Prostate gland (tissue), 2 donors: Measurements from ENCODE around the gene ZSWIM9.

Experiments used
- CTCF ChIP-seq, 4 experiments: fragments of 200-600 bp in 2 of 4; fragments of 450-650 bp in 2 of 4; sonication (generic) in 2 of 4; IDR thresholded peaks; 1 replicate in 3 of 4; 2 replicates in 1 of 4; pipeline ENCODE4 v1.5.1; 2016 to 2019; ENCODE audit warnings: antibody characterized with exemption in 4 of 4, mild to moderate bottlenecking in 2 of 4, moderate library complexity in 2 of 4
- POLR2AphosphoS5 ChIP-seq: sonication (generic); formaldehyde crosslinking; IDR thresholded peaks from one replicate; pipeline ENCODE4 v1.6.1; 2017; ENCODE audit warnings: antibody characterized with exemption

- TF ChIP-seq CTCF (IDR thresholded peaks at IDR 0.05) (no peak), POLR2AphosphoS5 (no peak)
Measured at GRCh38 chr19:48196933-48197665, 26.6 kb downstream of the ZSWIM9 start.
